GM20431 (cell line): ENCODE measurements around the gene SLC12A4.
"Not testable (repeated sequence)": the region's sequence is repeated elsewhere in the genome, so short reads cannot be mapped to it uniquely, and the experiment has no call there.

Experiments used
- in situ Hi-C: fragments of 300-500 bp; cut with MseI, MboI; formaldehyde crosslinking; loops from one replicate; pipeline ENCODE4 v1.15.0; 2020; ENCODE audit warnings: low sequenced_read_pairs; ENCODE audit not compliant: unreplicated experiment

SLC12A4 gene

DNA sequence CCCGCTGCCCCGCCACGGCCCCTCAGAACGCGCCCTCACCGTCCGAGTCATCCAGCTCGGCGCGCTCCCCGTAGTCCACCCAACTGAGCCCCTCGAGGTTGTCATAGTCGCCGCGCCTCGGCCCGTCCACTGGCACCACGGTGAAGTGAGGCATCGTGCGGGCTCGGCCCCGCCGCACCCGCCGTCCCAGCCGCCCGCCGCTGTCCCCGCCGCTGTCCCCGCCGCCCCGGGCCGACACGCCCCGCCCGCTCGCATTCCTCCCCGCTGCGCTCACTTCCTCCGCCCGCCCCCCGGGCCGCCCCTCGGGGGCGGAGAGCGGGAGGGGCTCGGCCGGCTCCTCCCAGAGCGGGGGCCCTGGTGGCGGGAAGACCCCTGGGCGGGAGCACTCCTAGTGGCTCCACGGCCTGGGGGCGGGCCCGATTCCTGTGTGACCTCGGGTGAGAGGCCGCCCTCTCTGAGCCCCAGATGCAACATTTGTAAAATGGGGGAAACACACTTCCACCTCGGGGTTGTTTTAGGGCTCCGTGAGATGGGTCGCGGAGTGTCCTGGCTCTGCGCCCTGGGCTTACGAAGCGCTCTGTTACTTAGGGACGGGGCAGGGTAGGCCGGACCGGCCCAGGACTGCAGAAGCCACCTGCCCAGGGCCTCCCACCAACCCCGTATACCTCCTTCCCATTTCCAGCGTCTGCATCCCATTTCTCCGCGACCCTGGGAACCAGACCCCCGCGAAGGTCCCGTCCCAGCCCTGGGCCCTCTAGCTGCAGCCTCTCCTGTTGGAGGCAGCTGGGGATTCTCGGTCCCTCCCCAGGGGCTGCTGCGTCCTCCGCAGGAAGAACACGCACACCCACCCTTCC is at the start of gene SLC12A4:
Gene SLC12A4 (minus strand): TSS at position 238 of the 854 bp plus-strand sequence. CDS start 84 bp downstream, at position 154.
- in situ Hi-C loops, result no loop called here

DNA sequence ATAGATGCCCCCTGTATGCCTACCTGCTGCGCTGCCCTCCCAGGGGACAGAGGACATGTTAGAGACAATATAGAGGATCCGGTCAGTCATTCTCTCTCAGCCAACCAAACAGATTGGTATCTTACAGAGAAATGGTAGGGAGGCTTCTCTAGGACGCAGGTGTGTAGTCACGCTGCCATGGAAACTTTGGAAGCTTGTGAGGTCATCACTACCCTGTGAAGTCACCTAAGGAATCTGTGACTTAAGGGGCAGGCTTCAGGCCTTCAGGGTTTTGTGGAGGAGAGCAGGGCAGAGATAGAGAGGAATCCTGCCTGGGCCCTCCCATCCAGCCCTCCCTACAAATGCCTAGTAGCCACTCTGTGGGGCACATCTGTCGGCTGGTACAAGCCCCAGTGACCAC is 47.2 kb upstream of the SLC12A4 start, which contains the start of gene DPEP2NB:
Gene DPEP2NB (minus strand): TSS at position 231 of the 400 bp plus-strand sequence. CDS start 141 bp downstream, at position 90.
- in situ Hi-C loops, result no loop called here

DNA sequence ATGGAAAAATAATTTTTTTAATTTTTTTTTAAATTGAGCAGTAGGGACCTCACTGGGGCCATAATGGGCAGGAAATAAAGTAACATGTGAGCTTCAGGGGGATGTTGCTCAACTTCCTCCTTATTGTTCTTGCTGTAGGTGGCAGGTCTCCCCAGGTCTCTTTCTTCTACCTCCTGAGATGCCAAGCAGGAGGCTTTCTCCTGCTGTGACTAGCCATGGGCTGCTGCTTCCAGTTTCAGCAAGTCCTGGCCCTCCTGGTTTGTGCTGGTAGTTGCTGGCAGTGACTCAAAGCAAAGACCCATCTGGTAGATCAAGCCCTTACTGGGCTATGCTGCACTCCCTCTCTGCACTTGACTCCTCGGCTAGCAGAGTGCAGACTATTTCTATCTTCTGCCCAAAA is 45.0 kb upstream of the SLC12A4 start:
- in situ Hi-C loops, result no loop called here

DNA sequence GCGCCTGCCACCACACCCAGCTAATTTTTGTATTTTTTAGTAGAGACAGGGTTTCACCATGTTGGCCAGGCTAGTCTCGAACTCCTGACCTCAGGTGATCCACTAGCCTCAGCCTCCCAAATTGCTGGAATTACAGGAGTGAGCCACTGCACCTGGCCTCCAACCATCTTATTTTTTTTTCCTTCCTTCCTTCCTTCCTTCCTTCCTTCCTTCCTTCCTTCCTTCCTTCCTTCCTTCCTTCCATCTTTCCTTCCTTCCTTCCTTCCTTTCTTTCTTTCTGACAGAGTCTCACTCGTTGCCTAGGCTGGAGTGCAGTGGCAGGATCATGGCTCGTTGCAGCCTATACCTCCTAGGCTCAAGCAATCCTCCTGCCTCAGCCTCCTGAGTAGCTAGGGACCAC is 41.4 kb upstream of the SLC12A4 start:
- in situ Hi-C loops, result not testable (repeated sequence)

DNA sequence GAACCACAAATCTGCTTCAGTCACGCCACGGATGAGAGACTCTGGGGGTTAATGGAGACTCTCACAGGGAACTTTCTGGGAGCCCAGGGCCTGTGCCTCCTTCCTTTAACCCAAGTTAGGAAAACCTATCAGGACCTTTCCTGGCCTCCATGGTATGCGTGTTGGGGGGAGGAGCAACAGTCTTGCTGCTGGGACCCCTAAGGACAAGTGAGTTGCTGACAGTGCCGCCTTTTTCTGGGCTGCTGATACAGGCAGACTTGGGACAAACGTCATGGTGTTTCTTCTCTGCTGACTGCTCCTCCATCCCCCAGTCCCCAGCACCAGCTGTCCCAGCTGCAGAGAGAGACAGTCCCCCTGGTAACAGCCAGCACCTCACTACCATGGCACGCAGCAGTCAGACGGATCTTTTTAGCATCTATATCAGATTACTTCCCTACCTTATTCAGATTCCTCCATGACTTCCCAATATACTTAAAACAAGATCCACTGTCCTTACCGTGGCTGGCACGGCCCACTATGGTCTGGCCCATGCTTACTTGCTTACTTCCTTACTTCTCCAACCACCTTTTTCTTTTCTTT is 40.8 kb upstream of the SLC12A4 start:
- in situ Hi-C loops, result no loop called here

DNA sequence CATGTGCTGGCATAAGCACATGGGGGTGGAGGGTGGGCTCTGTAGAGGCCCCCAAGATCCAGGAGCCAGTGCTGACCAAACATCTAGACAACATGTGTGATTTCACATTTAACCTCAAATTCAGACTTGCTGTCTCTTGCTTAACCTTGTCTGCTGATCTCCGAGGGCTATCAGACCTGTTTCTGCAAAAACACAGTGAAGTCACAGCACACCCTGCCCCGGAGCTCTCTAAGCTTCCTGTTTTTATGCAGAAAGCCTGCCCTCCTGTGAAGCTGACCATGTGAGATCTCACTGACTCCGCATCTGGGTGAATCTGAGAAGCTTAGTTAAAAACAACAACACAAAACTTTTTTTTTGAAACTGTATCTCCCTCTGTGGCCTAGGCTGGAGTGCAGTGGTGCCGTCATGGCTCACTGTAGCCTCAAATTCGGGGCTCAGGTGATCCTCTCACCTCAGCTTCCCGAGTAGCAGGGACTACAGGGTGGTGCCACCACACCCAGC is 37.4 kb upstream of the SLC12A4 start:
- in situ Hi-C loops, result no loop called here

DNA sequence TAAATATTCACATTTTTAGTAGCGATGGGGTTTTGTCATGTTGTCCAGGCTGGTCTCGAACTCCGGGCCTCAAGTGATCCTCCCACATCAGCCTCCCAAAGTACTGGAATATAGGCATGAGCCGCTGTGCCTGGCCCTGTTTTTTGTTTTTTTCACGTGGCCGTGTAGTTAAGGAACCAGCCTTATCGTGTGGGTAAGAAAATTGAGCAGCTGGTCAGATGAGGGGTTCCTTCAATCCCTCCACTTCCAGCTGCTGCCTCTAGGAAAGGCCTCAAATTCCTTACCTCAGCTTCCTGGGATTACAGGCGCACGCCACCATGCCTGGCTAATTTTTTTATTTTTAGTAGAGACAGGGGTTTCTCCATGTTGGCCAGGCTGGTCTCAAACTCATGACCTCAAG is 36.8 kb upstream of the SLC12A4 start:
- in situ Hi-C loops, result no loop called here

DNA sequence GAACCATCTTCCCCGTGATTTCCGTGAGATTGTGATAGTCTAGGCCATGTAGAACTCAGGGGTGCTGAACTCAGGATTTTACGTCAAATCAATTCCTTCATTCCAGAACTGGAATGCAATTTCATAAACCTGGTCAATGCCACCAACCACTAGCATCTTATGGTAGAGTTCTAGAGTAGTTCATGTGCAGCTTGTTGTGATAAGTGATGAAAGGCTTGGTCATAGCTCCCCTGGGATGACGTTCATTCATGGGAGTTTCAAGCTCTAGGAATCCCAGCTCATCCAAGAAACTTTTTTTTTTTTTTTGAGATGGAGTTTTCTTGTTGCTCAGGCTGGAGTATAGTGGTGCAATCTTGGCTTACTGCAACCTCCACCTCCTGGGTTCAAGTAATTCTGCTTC is 34.6 kb upstream of the SLC12A4 start:
- in situ Hi-C loops, result no loop called here

DNA sequence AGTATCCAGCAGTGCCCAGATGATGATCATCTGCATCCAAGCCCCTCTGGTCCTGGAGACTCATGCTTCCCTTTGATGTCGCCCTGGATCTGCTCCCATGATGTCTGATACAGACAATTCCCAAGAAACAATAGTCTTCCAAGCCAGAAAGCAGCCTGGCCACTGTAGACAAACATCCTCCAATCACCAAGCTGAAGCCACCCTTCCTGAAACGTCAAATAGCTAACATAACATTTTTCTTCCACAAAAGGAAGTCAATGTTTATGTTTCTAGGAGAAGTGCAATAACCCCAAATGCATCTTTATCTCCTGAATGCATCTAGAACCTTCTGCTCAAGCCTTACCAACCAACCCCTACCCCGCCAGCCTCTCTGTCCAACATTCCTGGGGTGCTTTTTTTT is 32.0 kb upstream of the SLC12A4 start:
- in situ Hi-C loops, result no loop called here

DNA sequence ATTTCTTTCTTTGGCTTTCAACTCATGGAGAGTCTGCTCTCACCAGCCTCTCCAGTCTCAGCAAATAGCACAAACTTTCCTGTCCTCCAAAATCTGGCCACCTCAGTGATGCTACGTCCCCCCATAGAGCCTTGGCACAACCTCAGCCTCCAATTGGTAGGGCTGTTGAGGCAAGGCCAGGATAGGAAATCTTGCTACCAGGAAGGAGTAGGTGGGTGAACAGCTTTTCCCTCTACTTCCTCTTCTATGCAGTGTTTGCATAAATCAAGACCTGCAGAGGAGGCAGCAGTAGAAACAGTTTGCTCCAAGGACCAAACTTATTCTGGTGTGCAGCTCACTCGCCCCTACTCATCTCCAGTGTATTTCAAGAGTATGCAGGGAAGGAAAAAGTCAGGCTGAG is 31.5 kb upstream of the SLC12A4 start:
- in situ Hi-C loops, result no loop called here

DNA sequence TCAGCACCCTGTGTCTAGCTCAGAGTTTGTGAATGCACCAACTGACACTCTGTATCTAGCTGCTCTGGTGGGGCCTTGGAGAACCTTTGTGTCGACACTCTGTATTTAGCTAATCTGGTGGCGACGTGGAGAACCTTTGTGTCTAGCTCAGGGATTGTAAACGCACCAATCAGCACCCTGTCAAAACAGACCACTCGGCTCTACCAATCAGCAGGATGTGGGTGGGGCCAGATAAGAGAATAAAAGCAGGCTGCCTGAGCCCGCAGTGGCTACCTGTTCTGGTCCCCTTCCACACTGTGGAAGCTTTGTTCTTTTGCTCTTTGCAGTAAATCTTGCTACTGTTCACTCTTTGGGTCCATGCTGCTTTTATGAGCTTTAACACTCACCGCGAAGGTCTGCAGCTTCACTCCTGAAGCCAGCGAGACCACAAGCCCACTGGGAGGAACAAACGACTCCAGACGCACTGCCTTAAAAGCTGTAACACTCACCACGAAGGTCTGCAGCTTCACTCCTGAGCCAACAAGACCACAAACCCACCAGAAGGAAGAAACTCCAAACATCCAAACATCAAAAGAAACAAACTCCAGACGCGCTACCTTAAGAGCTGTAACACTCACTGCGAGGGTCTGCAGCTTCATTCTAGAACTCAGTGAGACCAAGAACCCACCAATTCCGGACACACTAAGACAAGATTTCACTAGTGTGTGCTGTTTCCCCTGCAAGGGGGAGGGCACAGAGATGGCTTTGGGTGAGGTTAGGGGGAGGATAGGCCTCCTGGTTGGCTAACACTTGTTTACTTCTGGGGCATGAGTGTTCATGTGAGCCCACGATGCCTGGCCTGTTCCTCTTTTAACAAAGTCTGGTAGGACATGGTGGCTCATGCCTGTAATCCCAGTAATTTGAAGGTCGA is 30.6 kb upstream of the SLC12A4 start, which contains the start of gene DPEP2:
Gene DPEP2 (minus strand): TSS at position 706 of the 910 bp plus-strand sequence. CDS start 6,272 bp downstream, outside the sequence.
- in situ Hi-C loops, result not testable (repeated sequence)

DNA sequence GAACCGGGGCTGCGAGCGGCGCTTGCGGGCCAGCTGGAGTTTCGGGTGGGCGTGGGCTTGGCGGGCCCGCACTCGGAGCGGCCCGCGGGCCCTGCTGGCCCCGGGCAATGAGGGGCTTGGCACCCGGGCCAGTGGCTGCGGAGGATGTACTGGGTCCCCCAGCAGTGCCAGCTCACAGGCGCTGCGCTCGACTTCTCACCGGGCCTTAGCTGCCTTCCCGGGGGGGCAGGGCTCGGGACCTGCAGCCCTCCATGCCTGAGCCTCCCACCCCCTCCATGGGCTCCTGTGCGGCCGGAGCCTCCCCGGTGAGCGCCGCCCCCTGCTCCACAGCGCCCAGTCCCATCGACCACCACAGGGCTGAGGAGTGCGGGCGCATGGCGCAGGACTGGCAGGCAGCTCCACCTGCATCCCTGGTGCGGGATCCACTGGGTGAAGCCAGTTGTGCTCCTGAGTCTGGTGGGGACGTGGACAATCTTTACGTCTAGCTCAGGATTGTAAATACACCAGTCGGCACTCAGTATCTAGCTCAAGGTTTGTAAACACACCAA is 29.9 kb upstream of the SLC12A4 start:
- in situ Hi-C loops, result not testable (repeated sequence)

DNA sequence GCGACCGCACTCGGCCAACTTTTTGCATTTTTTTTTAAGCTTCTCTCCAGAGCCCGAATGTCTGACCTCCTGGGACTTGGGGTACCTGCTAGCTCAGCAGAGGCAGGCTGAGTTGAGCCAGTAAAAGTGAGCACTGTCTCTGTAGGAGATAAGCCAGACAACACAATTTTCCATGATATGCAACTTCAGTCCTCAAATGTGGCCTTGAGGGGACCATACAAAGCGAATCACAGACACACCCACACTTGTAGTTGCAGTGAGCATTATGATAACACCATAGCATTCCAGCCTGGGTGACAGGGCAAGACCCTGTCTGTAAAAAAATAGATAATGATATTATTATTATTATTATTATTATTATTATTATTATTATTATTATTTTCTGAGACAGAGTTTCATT is 28.2 kb upstream of the SLC12A4 start:
- in situ Hi-C loops, result no loop called here

DNA sequence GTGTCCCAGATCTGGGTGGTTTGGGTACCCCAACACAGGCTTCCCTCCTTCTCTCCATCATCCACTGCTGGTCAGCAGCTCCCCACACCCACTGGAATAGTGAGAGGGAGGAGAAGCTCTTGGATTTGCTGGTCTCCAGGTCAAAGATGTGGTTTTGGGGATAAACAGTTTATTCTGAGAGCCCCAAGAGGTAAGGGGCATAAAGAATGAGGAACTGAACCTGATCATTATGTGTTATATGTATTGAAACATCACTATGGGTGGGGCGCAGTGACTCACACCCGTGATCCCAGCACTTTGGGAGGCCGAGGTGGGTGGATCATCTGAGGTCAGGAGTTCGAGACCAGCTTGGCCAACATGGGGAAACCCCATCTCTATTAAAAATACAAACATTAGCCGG is 27.0 kb upstream of the SLC12A4 start:
- in situ Hi-C loops, result no loop called here

DNA sequence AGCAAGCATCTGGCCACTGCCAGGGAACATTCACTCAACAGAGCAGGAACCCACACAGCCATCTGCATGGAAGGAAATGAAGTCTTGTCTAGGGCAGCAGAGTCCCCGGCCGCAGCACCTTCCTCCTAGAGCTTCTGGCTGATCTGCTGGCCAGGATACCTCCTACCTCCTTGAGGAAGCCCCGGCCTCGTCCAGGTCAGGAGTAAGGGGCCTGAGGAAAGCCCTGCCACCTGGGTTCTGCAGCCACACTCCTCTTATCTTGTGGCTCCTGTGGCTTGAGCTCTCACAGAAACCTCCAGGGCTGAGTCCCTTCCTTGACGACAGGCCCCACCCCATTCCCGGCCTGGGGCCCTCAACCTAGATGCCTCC is 25.6 kb upstream of the SLC12A4 start:
- in situ Hi-C loops, result not testable (repeated sequence)

DNA sequence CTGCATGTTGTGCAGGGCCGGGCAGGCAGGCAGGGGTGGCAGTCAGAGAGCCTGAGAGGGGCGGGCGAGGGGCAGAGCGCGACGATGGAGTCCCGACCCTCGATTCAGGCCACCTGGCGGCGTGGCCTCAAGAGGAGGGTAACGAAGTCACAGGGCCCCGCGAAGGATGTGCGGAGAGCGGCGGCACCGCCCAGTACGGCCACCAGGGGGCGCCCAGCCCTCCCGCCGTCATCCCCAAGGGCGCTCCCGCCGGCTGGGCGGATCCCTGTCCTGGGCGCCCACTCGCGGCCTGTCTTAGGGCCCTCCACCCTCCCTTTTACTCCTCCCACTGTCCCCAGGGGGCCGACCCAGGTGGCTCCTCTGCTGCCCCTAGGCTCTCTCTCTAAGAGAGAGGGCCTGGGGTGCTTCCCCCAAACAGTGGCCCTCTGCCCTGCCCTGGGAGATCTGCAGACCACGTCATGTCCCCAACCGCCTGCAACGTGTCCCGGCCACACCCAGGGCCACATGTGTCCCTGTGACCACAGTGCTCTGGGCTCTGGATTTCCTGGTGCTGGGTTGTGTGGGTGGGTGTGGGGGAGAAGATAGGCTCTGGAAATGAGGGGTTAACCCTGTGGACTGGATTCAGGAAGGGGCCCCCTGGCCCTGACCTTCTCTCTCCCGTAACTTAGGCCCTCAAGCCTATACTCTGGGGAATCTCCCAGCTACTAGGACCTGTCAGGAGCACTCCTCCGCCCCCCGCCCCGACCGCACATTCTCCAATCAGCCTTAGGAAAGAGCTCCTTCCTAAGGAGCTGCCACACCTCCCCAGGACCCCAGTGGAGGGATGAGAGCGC is 25.0 kb upstream of the SLC12A4 start:
- in situ Hi-C loops, result no loop called here

DNA sequence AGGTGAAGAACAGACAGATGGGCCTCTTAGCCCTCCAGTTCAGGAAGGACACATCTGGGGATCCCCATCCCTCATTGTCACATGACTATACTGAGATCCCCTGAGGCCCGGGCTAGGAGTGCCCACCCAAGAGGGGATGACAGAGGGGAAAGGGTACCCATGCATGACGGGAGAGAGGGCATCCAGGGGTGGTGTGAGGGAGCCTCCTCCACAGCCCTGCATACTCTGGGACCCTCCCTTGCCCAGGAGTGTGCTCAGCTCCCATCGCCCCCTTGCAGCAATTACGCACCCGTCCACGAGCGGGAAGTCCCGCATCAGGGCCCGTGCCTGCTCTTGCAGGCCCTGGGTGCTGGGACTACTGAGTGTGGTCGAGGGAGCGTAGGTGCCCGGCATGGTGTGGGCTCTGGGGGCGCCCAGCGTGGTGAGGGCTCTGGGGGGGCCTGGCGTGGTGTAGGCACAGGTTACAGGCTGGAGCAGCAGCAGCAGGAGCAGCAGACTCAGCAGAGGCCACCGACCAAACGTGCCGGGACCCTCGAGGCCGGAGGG is 24.3 kb upstream of the SLC12A4 start:
- in situ Hi-C loops, result no loop called here

DNA sequence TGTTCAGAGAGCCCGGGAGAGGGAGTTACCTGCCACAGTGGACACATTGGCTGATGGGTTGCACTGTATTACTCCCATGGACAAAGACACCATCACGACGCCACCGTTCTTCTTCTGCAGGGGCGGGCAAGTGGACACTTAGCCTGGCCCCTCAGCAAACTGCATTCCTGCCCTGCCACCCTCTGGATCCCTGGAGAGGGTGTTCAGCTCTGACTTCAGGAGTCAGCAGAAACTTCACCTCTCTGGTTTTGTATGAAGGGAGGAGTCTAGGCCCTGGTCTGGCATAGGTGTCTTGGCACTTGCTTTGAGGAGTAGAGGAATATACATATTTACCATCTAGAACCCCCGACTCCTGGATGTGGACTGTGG is 21.6 kb upstream of the SLC12A4 start:
- in situ Hi-C loops, result no loop called here
